Stimulated activated effector memory CD8-positive, alpha-beta T cell treated with anti-CD3 and anti-CD28 coated beads, Interleukin-12 subunit alpha, Interleukin-12 subunit beta, amount 100 ng/mL, for 72 hours (primary cell): ENCODE data around the gene TTC7B.

Experiments used
- ATAC-seq: fragments of 150-1000 bp; cut with Tn5 transposase; 2 replicates; pipeline ENCODE4 v1.10.0; 2021
- DNase-seq, 2 donors: peaks; one replicate each; pipeline ENCODE4 v3.0.0; 2021 to 2022; ENCODE audit warnings: low spot score in 2 of 2
- H3K27ac Mint-ChIP-seq: one replicate; pipeline ENCODE4 v1.8.0; 2022; ENCODE audit warnings: mild to moderate bottlenecking, mixed read lengths
- H3K36me3 Mint-ChIP-seq: one replicate; pipeline ENCODE4 v1.8.0; 2022; ENCODE audit warnings: mild to moderate bottlenecking, mixed read lengths
- H3K4me1 Mint-ChIP-seq: one replicate; pipeline ENCODE4 v1.8.0; 2022; ENCODE audit warnings: mixed read lengths
- H3K4me3 Mint-ChIP-seq: one replicate; pipeline ENCODE4 v1.8.0; 2022; ENCODE audit warnings: mild to moderate bottlenecking, mixed read lengths
- H3K9me3 Mint-ChIP-seq: one replicate; pipeline ENCODE4 v1.8.0; 2022; ENCODE audit warnings: mixed read lengths

Gene TTC7B

DNA sequence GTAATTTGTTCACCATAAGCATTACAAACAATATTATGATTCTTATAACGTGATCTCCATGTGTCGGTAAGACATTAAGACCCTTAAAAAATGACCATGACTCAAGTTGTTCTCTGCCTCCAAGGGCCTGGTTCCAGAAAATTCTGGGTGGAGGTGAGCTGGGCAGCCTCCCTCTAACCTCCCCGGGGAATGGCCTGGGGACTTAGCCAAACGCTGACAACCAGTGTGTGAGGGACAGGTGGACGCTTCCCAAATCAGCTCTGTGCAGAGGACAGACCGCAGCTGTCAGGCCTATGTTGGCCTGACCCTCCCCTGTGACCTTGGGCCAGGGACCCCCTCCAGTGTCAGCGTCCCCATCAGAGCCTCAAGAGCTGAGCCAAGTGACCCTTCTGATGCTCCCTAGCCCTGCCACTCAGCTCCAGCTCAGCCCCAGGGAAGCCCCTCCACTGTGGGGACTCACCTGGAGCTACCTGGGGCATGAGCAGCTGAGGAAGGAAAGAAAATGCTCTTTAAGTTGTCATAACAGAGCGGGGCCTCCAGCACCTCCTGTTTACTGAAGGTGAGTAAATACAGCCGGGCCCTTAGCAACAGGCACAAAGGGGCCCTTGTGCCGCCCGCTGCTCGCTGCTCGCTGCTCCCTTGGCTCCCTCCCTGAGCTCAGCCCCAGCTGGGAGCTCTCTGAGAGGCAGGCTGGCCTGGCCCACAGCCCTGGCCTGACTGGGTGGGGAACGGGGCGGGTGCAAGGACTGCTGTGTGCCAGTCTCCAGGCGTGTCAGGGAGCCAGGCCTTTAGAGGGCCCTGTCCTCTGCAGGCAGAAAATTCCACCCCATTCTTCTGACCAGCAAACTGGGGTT lies 302.8 kb downstream of the TTC7B start:
- no peak overlapping the region for H3K4me3 Mint-ChIP-seq
- no peak for DNase-seq

GRCh38 chr14:90512329-90512991 lies 303.8 kb downstream of the TTC7B start:
- no peak overlapping the region for H3K27ac Mint-ChIP-seq
- no peak for ATAC-seq
- peaks cover 11% of the 10 kb centered on the region for H3K4me1 Mint-ChIP-seq
- no peaks in the 10 kb centered on the region for H3K36me3 Mint-ChIP-seq
- no peak overlapping the region for H3K4me3 Mint-ChIP-seq
- DNase-seq, result no peak
- no peaks in the 10 kb centered on the region for H3K9me3 Mint-ChIP-seq

More for the DNA sequence above, 302.8 kb downstream of the TTC7B start:
- no peaks in the 10 kb centered on the region for H3K9me3 Mint-ChIP-seq
- no peaks in the 10 kb centered on the region for H3K36me3 Mint-ChIP-seq
- no peak overlapping the region for H3K27ac Mint-ChIP-seq
- H3K4me1 Mint-ChIP-seq, result peaks cover 11% of the 10 kb centered on the region
- no peak for ATAC-seq

- ATAC-seq (no peak), DNase-seq (no peak)
- Mint-ChIP-seq H3K36me3 (no peaks in the 10 kb centered on the region), H3K27ac (no peak overlapping the region), H3K4me3 (no peak overlapping the region), H3K9me3 (no peaks in the 10 kb centered on the region), H3K4me1 (peaks cover 11% of the 10 kb centered on the region)
Measured at GRCh38 chr14:90511795-90512328, 304.4 kb downstream of the TTC7B start.

- Mint-ChIP-seq H3K36me3 (no peaks in the 10 kb centered on the region), H3K9me3 (no peaks in the 10 kb centered on the region), H3K27ac (no peak overlapping the region), H3K4me3 (no peak overlapping the region), H3K4me1 (peaks cover 11% of the 10 kb centered on the region)
- DNase-seq (no peak), ATAC-seq (no peak)
Measured at GRCh38 chr14:90511252-90511651, 305.0 kb downstream of the TTC7B start.

DNA sequence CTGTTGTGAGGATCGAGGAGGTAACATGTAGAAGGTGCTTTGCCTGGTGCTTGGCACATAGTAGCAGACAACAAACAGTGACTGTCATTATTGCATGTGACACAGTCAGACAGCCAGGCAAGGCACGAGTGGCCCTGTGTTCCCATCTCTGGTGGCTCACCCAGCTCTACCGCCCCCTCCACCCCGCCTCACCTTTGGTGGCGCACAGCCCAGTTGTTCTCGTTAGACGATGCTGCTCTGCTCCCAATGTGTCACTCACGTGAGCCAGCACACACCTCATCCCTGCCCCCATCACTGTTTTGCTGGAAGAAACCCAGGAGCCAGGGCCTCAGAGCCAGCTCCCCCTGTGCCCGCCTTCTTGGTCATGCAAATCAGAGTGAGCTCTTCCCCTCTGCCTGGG lies 306.1 kb downstream of the TTC7B start:
- ATAC-seq (no peak), DNase-seq (no peak)
- H3K4me1 Mint-ChIP-seq, result peaks cover 11% of the 10 kb centered on the region
- no peaks in the 10 kb centered on the region for H3K36me3 Mint-ChIP-seq
- H3K27ac Mint-ChIP-seq, result no peak overlapping the region
- H3K9me3 Mint-ChIP-seq, result no peaks in the 10 kb centered on the region
- no peak overlapping the region for H3K4me3 Mint-ChIP-seq

- Mint-ChIP-seq H3K4me3 (no peak overlapping the region), H3K9me3 (no peaks in the 10 kb centered on the region), H3K4me1 (peaks cover 11% of the 10 kb centered on the region), H3K27ac (no peak overlapping the region), H3K36me3 (no peaks in the 10 kb centered on the region)
- DNase-seq (no peak), ATAC-seq (no peak)
Measured at GRCh38 chr14:90509403-90509802, 306.8 kb downstream of the TTC7B start.

DNA sequence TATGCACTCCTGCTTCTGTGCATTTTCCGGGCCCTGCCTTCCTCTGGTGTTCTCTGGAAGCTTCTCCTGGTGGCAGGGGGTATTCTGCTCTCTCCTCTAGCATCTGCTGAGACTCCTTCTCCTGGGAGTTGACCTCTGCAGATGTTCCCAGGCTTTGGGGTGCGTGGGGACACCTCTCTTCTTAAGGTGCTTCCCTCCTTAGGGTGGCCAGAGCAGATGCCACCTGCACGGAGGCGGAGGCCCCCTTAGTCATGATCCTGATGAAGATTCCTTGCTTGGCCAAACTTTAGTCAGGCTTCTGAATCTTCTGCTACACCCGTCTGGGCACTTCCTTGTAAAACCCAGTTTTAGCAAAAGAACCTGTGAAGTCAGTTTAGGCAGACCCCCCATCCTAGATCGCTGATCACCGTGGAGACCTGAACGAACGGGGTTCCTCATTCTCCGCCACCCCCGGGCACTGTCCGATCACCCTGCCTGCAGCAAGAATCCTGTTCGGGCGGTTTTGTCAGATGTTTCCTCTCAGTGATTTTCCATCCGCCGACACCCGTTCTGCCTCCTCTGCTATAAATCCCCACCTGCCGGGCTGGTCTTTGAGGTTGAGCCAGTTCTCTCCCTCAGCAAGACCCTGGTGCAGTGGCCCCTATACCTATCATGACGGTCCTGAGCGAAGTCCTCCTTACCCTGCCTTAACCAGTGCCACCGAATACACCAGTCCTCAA lies 307.5 kb downstream of the TTC7B start:
- no peaks in the 10 kb centered on the region for H3K9me3 Mint-ChIP-seq
- DNase-seq (no peak), ATAC-seq (no peak)
- no peak overlapping the region for H3K27ac Mint-ChIP-seq
- H3K4me1 Mint-ChIP-seq, result peaks cover 11% of the 10 kb centered on the region
- no peaks in the 10 kb centered on the region for H3K36me3 Mint-ChIP-seq
- H3K4me3 Mint-ChIP-seq, result no peak overlapping the region

DNA sequence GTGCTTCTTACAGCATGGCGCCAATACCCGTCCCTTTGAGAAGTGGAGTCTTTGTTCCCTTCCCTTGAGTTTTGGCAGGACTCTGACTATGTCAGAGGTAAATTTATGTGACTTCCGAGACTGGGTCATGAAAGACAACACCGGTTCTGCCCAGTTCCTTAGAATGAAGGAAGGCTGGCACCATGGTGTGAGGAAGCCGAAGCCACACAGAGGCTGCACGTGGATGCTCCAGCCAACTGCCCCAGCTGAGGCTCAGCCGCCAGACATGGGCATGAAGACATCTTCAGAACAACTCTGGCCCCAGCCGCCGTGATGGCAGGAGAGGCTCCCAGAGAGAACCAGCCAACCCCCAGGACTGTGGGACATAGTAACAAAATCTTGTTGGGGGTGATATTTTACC lies 308.2 kb downstream of the TTC7B start:
- Mint-ChIP-seq H3K36me3 (no peaks in the 10 kb centered on the region), H3K4me1 (peaks cover 11% of the 10 kb centered on the region), H3K4me3 (no peak overlapping the region), H3K9me3 (no peaks in the 10 kb centered on the region), H3K27ac (no peak overlapping the region)
- ATAC-seq (no peak), DNase-seq (no peak)

DNA sequence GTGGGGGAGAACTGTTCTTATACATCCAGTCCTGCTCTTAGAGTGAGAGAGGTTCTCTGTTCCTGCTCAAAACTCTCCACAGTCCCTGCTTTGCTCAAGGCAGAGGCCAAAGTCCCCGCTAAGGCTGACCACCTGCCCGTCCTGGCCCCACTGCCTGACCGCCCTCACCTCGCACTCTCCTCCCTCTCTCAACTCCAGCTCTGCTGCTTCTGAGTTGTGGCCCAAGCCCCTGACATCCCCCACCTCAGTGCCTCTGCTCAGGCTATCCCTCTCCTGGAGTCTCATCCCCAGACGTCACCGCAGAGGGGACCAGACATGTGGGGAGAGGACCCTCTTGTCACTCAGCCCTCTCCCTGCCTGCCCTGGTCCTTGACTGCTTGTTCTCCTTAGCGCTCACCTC lies 308.8 kb downstream of the TTC7B start:
- Mint-ChIP-seq H3K4me1 (peaks cover 11% of the 10 kb centered on the region), H3K36me3 (no peaks in the 10 kb centered on the region), H3K27ac (no peak overlapping the region), H3K4me3 (no peak overlapping the region), H3K9me3 (no peaks in the 10 kb centered on the region)
- DNase-seq (no peak), ATAC-seq (no peak)

DNA sequence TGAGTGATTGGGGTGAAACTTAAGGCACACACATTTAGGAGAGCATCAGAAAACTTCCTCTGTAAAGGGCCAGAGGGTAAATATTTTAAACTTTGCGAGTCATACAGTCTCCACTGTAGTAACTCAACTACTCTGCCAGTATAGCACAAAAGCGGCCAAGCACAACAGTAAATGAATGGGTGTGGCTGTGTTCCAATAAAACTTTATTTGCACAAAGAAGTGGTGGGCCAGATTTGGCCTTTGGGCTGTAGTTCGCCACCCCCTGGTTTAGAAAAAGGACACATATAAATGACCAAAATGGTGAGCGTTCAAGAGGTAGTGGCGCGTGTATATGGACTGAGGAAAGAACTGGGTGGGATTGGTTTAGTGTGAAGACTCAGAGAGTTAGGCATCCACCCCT lies 309.5 kb downstream of the TTC7B start:
- H3K4me1 Mint-ChIP-seq, result peaks cover 11% of the 10 kb centered on the region
- ATAC-seq, result no peak
- no peak for DNase-seq
- H3K27ac Mint-ChIP-seq, result no peak overlapping the region
- H3K36me3 Mint-ChIP-seq, result no peaks in the 10 kb centered on the region
- no peaks in the 10 kb centered on the region for H3K9me3 Mint-ChIP-seq
- H3K4me3 Mint-ChIP-seq, result no peak overlapping the region

- DNase-seq (no peak), ATAC-seq (no peak)
- no peak overlapping the region for H3K27ac Mint-ChIP-seq
- no peaks in the 10 kb centered on the region for H3K9me3 Mint-ChIP-seq
- no peak overlapping the region for H3K4me3 Mint-ChIP-seq
- H3K4me1 Mint-ChIP-seq, result peaks cover 11% of the 10 kb centered on the region
- H3K36me3 Mint-ChIP-seq, result no peaks in the 10 kb centered on the region
Measured at GRCh38 chr14:90505531-90505930, 310.7 kb downstream of the TTC7B start.

DNA sequence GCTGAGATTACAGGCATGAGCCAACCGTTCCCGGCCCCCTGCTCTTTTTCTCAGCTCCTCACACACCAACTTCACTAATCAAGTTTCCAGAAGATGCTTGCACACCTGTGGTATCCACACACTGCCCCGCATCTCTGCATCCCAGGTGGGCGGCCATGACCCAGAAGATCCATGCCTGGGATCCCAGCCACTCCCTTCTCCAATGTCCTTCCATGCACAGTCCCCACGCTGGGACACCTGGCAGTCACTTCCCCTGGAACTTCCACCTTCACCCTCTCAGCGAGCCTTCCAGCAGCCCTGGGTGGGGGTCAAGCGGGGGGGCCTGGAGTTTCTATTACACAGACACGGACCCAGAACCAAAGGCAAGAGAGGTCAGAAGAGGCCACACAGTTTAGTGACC lies 311.6 kb downstream of the TTC7B start:
- no peak overlapping the region for H3K4me3 Mint-ChIP-seq
- ATAC-seq, result no peak
- DNase-seq, result no peak
- H3K27ac Mint-ChIP-seq, result no peak overlapping the region
- no peaks in the 10 kb centered on the region for H3K36me3 Mint-ChIP-seq
- H3K4me1 Mint-ChIP-seq, result peaks cover 11% of the 10 kb centered on the region
- no peaks in the 10 kb centered on the region for H3K9me3 Mint-ChIP-seq

DNA sequence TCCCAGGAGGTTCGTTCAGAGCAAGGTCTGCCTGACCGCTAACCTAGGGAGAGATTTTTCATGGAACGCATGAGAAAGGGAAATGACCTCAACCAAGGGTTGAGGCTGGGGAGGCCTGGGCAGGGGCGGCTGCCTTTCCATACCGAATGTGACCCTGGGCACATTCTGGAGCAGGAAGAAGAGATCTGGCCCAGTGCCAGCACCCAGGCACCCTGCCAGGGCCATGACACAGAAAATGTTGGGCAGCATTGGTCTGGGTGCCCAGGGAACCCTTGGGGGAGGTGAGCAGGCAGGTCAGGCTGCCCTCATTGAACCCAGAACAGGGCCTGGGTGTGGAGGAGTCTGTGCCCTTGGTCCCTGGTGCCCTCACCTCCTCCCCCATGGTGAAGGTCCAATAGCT lies 312.6 kb downstream of the TTC7B start:
- no peak for ATAC-seq
- Mint-ChIP-seq H3K4me1 (peaks cover under 1% of the 10 kb centered on the region), H3K27ac (no peak overlapping the region), H3K9me3 (no peaks in the 10 kb centered on the region), H3K4me3 (no peak overlapping the region), H3K36me3 (no peaks in the 10 kb centered on the region)
- no peak for DNase-seq

GRCh38 chr14:90502760-90503159 lies 313.5 kb downstream of the TTC7B start:
- ATAC-seq (no peak), DNase-seq (no peak)
- Mint-ChIP-seq H3K4me3 (no peak overlapping the region), H3K9me3 (no peaks in the 10 kb centered on the region), H3K27ac (no peak overlapping the region), H3K36me3 (no peaks in the 10 kb centered on the region), H3K4me1 (no peaks in the 10 kb centered on the region)

DNA sequence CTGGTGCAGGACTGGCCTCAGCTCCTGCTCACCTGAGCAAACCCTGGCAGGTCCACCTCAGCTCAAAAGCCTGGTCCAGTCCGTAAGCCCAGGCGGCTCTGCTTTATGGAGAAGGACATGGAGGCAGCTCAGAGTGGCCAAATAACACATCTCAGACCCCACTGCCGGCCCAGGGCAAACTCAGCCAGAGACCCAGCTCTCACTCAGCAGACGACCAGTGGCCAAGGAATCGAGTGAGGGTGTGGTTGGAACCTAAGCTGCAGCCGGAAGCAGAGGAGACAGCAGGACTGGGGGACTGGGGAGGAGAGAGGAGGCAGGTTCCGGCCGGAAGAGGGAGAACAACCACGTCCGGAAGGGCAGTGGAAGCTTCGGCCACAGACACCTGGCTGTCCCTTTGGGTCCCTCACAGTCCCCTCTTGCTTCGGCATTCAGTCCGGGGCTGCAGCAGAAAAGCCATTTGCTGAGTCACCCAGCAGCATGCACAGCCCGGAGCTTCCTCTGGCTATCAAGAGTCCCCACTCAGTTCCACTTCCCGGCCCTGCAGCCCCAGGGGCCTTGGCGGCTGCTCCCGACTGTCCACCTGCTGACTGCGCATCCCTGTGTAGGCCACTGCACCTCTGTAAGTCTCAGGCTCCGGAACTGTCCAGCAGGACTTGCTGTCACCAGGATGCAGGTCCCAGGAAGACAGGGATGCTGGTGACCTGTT lies 315.4 kb downstream of the TTC7B start:
- Mint-ChIP-seq H3K36me3 (no peaks in the 10 kb centered on the region), H3K4me3 (no peak overlapping the region), H3K4me1 (no peaks in the 10 kb centered on the region), H3K9me3 (no peaks in the 10 kb centered on the region), H3K27ac (no peak overlapping the region)
- DNase-seq (no peak), ATAC-seq (no peak)
